Pancreas (tissue), 10 donors: ENCODE results near the gene GNAQ. TPM values are rescaled to one million over a fixed set of nuclear protein-coding genes. Genes with fewer than 3 reads are reported as not detected.
A peak's percentile ranks its signal among the peaks of the same experiment; 100 is the strongest.
"Not testable (repeated sequence)": the region's sequence is repeated elsewhere in the genome, so short reads cannot be mapped to it uniquely, and the experiment has no call there.

Experiments used
- ATAC-seq, 4 donors: fragments of 200-7000 bp; cut with Tn5 transposase; one replicate each; pipeline versions ENCODE4 v1.8.0 to v1.9.1; 2020; ENCODE audit warnings: mild to moderate bottlenecking in 4 of 4, moderate library complexity in 4 of 4
- DNase-seq, 6 donors: peaks; one replicate each; pipeline ENCODE4 v3.0.0-alpha.2; 2020
- FAIRE-seq: peaks from 2 replicates; lab custom pipeline; 2012; peaks lifted over from hg19 to GRCh38; lab: Jason Lieb, UNC
- H3K27ac ChIP-seq, 4 donors: fragments of 200-600 bp; sonication (generic); 1 replicate in 3 of 4; 2 replicates in 1 of 4; pipeline versions ENCODE4 v1.5.0 to v1.8.0; 2020
- H3K27me3 ChIP-seq, 4 donors: fragments of 200-600 bp; one replicate each; pipeline ENCODE4 v1.8.0; 2021
- H3K36me3 ChIP-seq, 3 donors: fragments of 200-600 bp; sonication (generic) in 1 of 3; one replicate each; pipeline versions ENCODE4 v1.5.0 to v1.8.0; 2020 to 2021
- H3K4me1 ChIP-seq, 3 donors: fragments of 200-600 bp; one replicate each; pipeline ENCODE4 v1.8.0; 2021
- H3K4me3 ChIP-seq, 4 donors: fragments of 200-600 bp; sonication (generic) in 2 of 4; one replicate each; pipeline versions ENCODE4 v1.5.0 to v1.8.0; 2020 to 2021
- H3K9me3 ChIP-seq, 4 donors: fragments of 200-600 bp; one replicate each; pipeline ENCODE4 v1.8.0; 2021
- CTCF ChIP-seq, 4 donors: fragments of 200-600 bp; sonication (generic) in 3 of 4; IDR thresholded peaks; one replicate each; pipeline versions ENCODE4 v1.5.0 to v1.8.0; 2021; ENCODE audit warnings: antibody characterized with exemption in 4 of 4
- WGBS, 2 donors: extraction: QIAGEN DNeasy Blood & Tissue Kit; methylation state at CpG; one replicate each; pipeline ENCODE4 v1.1.7; 2013; 5-methylcytosine and 5-hydroxymethylcytosine counted together
- intact Hi-C, 3 donors: fragments of 100-400 bp; cut with DNase I; formaldehyde crosslinking; loops; one replicate each; pipeline versions ENCODE4 v1.11.1 to v1.14.2; 2022
- polyA plus RNA-seq, 2 donors: library from polyadenylated mRNA; stranded (reverse); fragments of 200-250 nt; gene quantifications; one replicate each; pipeline ENCODE4 v1.2.3, GENCODE V29; 2013
- total RNA-seq, 6 donors: library from RNA; stranded (reverse); fragmentation: NEBNext Ultra II Directional in 4 of 6; extraction: Animal tissue kit (Norgen Biotek cat#: 25700) in 4 of 6; gene quantifications; one replicate each; pipeline versions ENCODE4 v1.2.1 to v1.2.4, GENCODE V29; 2021 to 2023
- donor health status: healthy with polysubstance abuse.
- donor health status: DM: no; HTN: no; CAD: no; lungs with moderate emphysema.
- donor health status: DM: no; HTN: no; CAD: no.
- donor health status: control.
- donor health status: control.
- donor health status: Bipolar disorder and iron deficiency.
- donor health status: DM: yes; HTN: yes; CAD: no.
- donor health status: DM: no; HTN: no; CAD: no.
- donor health status: DM: no; HTN: no; CAD: no.
- donor health status: DM: yes; HTN: yes; CAD: no.

GNAQ gene
- total and polyA plus RNA-seq, 8 donors = 6.7 to 33.8 (median 18.2) TPM

GRCh38 chr9:77879437-77879943, 152.1 kb downstream of the GNAQ start:
- H3K27ac ChIP-seq = peak overlapping the region in 2 of 4 donors; percentile 14 to 34

DNA sequence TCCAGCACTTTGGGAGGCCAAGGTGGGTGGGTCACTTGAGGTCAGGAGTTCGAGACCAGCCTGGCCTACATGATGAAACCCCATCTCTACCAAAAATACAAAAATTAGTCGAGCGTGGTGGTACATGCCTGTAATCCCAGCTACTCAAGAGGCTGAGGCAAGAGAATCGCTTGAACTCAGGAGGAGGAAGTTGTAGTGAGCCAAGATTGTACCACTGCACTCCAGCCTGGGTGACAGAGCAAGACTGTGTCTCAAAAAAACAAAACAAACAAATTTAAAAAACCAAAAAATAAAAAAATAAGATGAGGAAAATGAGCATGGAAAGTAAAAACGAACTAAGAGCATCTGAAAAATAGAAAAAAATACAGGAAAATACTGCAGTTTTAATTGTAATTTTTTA, 152.8 kb downstream of the GNAQ start:
- H3K4me1 ChIP-seq, H3K4me3 ChIP-seq, ATAC-seq, H3K36me3 ChIP-seq, FAIRE-seq, H3K9me3 ChIP-seq, intact Hi-C loops, DNase-seq, H3K27me3 ChIP-seq: not testable (repeated sequence)
- WGBS, 2 donors = 90 to 94% methylated on average over 5 of the region's 5 CpGs
- H3K27ac ChIP-seq = peak overlapping the region in 1 of 4 donors; percentile 34

More at GRCh38 chr9:77879437-77879943, 152.1 kb downstream of the GNAQ start:
- no peak for DNase-seq
- no peak for TF ChIP-seq CTCF (IDR thresholded peaks at IDR 0.05)
- Histone ChIP-seq H3K9me3 (no peaks in the 10 kb centered on the region), H3K36me3 (no peaks in the 10 kb centered on the region), H3K27me3 (no peaks in the 10 kb centered on the region), H3K4me3 (no peak overlapping the region), H3K4me1 (peaks cover 3 to 9% (median 9%) of the 10 kb centered on the region in 3 donors)
- FAIRE-seq = no peak
- 50 to 52% methylated on average over 8 of the region's 8 CpGs for WGBS, 2 donors
- ATAC-seq = peak in 3 of 4 donors; percentile 57 to 77 (median 61)
- intact Hi-C loops = no loop called here

DNA sequence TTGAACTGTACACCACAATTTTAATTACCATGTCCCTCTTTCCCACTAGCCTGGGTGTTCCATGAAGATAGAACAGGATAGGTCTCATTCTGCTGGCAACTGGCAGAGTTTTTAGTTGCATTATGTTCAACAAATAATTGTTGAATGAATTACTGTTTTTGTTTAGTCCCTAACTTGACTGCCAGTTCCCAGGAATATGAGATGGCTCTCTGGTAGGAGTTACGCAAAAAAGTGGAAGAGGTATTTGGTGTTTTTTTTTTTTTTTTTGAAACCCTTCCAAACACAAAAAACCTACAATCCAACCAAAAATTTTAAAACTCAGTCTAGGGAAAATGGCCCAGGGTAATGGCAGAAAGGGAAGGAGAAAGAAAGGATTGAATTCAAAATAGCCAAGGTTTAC, 153.6 kb downstream of the GNAQ start:
- intact Hi-C loops = no loop called here
- Histone ChIP-seq H3K9me3 (no peaks in the 10 kb centered on the region), H3K4me1 (peaks cover 3 to 9% (median 9%) of the 10 kb centered on the region in 3 donors), H3K27ac (no peak overlapping the region), H3K4me3 (no peak overlapping the region), H3K36me3 (no peaks in the 10 kb centered on the region), H3K27me3 (no peaks in the 10 kb centered on the region)
- TF ChIP-seq CTCF (IDR thresholded peaks at IDR 0.05) = no peak
- FAIRE-seq (no peak), ATAC-seq (no peak), DNase-seq (no peak)
- 100% methylated on average over 1 of the region's 1 CpG for WGBS, 2 donors

- intact Hi-C loops = no loop called here
- H3K36me3 ChIP-seq = no peaks in the 10 kb centered on the region
- no peak overlapping the region for H3K27ac ChIP-seq
- H3K9me3 ChIP-seq = no peaks in the 10 kb centered on the region
- peaks cover 3 to 9% (median 9%) of the 10 kb centered on the region in 3 donors for H3K4me1 ChIP-seq
- DNase-seq (no peak), ATAC-seq (no peak), FAIRE-seq (no peak)
- no peak for TF ChIP-seq CTCF (IDR thresholded peaks at IDR 0.05)
- H3K27me3 ChIP-seq = no peaks in the 10 kb centered on the region
- 44 to 51% methylated on average over 3 of the region's 3 CpGs for WGBS, 2 donors
- H3K4me3 ChIP-seq = no peak overlapping the region
Observed at GRCh38 chr9:77876590-77876989, 155.0 kb downstream of the GNAQ start.

- intact Hi-C loops = no loop called here
- no peak for FAIRE-seq
- ATAC-seq = peak in 1 of 4 donors; percentile 9
- DNase-seq = no peak
- Histone ChIP-seq H3K36me3 (no peaks in the 10 kb centered on the region), H3K4me3 (no peak overlapping the region), H3K9me3 (no peaks in the 10 kb centered on the region), H3K4me1 (peaks cover 3 to 9% (median 9%) of the 10 kb centered on the region in 3 donors), H3K27ac (no peak overlapping the region), H3K27me3 (no peaks in the 10 kb centered on the region)
- WGBS, 2 donors = 39 to 44% methylated on average over 2 of the region's 2 CpGs
- no peak for TF ChIP-seq CTCF (IDR thresholded peaks at IDR 0.05)
Observed at GRCh38 chr9:77876091-77876490, 155.5 kb downstream of the GNAQ start.
